ENCODE measurements around the gene LAGE3.
A peak's percentile ranks its signal among the peaks of the same experiment; 100 is the strongest.
"Not testable (repeated sequence)": the region's sequence is repeated elsewhere in the genome, so short reads cannot be mapped to it uniquely, and the experiment has no call there.

Gene LAGE3

GRCh38 chrX:154501423-154501822 is 22.3 kb upstream of the LAGE3 start:
- not testable (repeated sequence) for DNase-seq

GRCh38 chrX:154496591-154497137 is 17.6 kb upstream of the LAGE3 start:
- not testable (repeated sequence) for DNase-seq

- DNase-seq: no peak
Observed at GRCh38 chrX:154495472-154495922, 16.4 kb upstream of the LAGE3 start.

DNA sequence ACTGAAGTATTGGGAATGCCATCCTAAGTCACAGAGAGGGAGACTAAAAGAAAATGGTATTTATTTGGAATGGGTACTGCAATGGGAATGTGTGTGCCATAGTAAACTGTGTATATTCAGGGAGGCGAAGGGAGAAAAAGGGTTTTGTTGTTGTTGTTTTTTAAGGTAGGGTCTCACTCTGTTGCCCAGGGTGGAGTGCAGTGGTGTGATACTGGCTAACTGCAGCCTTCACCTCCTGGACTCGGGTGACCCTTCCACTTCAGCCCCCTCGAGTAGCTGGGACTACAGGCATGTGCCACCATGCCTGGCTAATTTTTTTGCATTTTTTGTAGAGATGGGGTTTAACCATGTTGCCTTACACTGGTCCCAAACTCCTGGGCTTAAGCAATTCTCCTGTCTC is 15.6 kb upstream of the LAGE3 start:
- DNase-seq: no peak

DNA sequence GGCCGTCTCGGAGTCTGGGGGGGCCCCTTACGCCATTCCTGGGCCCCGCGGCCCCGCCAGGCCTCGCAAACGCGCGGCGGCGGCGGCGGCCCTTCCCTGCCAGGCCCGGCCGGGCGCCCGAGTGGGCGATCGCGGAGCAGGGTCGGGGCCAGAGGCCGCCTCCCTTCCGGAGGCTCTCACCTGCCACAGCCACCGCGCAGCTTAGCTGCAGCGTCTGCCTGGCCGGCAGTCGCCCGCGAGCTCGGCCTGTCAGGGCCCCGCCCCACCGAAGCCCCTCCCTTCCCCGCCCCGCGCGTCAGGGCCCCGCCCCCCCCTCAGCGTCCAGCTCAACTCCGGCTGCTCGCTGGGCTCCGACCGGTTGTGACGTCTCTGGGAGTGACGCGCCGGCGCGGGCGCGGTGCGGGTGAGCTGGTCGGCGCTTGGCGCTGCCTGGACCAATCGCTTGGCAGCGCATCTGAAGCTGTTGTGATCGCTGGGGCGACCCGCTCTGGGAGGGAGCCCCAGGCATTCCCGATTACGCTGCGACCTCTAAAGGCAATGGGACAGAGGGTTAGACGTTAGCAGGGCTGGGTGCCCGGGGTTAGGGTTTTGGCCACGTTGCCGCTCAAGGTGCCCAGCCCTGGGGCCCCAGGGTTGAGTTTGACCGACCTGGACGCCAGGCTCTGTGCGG is 11.5 kb upstream of the LAGE3 start, which contains the start of gene SLC10A3:
TSS of gene SLC10A3 (minus strand) at position 216 of the 670 bp plus-strand sequence. CDS start 1,689 bp downstream, outside the sequence.
- DNase-seq: peak; percentile 92

GRCh38 chrX:154490021-154490413 is 10.9 kb upstream of the LAGE3 start:
- DNase-seq: peak; percentile 68

DNA sequence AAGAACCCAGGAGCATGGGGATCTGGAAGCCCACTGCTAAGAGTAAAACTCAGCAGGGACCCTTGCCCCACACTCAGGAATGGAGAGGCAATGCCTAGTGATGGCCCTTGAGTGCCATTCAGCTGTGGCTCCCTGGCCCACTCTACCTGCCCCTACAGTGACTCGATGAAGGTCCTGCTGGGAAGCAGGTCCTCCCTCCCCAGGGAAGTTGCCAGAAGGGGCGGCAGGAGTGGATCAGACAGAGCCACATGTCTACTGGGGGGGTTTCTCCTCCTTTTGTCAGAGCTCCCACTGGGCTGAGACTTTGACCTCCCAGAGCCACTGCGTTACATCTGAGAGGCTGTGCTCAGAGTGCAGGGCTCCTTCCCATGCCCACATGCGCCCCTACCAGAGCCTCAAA is 10.1 kb upstream of the LAGE3 start:
- DNase-seq: no peak

- DNase-seq: no peak
Observed at GRCh38 chrX:154488336-154489075, 9.4 kb upstream of the LAGE3 start.

- no peak for DNase-seq
Observed at GRCh38 chrX:154487518-154488290, 8.6 kb upstream of the LAGE3 start.

- peak; percentile 64 for DNase-seq
Observed at GRCh38 chrX:154486396-154487207, 7.5 kb upstream of the LAGE3 start, which contains the start of gene UBL4A. Gene UBL4A, minus strand, starts transcription at chrX:154486615. Its CDS starts 31 bp downstream, at chrX:154486584.

DNA sequence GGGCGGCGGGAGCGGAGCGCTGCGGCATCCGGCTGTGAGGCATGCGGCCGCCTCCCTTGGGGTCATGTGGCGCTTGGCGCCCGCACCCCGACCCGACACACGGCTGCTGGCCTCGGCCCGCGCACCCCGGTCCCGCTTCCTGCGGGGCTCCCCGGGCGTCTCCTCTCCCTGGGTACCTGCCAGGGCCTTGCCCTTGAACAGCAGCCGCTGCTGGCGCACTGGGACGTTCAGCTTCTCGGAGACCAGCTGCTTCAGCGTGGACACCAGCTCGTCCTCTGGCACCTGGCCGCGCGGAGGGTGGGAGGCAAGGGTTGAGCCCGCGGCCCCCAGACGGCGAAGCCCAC is 6.9 kb upstream of the LAGE3 start:
- DNase-seq: peak; percentile 22

DNA sequence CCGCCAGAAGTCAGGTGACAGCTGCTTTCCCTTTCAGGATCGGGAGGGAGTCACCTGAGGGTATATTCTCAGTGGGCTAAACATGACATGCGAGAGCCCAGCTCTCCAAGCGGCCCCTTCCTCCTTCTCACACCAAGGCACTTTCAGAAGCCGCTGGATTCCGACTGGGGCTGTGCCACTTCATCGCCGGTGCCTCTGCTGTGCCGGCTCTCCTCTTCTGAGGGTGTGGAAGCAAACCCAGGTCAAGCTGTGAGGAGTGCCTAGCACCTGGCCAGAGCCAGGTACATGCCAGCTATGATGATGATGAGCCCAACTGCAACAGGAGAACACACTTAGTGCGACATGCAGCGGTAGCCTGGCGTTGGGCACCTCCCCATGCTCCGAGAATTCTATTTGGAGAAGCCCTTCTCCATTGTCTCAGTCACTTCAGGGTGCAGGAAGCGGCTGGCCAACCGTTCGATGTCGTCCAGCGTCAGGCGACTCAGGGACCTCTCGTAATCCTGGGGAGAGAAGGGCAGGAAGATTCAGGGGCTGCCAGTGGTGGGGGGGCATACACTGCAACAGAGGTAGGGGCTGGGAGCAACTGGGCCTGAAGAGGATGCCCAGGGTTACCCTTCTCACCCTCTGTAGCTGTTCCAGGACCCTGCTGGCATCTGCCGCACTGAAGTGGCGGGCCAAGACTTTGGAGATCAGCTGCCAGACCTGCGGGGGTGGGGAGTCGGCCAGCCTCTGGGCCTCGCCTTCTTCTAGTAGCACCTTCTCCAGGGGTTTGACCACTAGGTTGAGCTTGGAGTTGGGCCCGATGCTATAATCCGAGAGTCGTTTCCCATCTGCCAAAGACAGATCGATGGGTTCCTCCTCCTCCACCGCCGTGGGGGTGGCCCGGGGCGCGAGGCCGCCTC is 6.3 kb upstream of the LAGE3 start:
- DNase-seq: no peak

- DNase-seq: no peak
Observed at GRCh38 chrX:154484255-154485149, 5.4 kb upstream of the LAGE3 start.

- DNase-seq: no peak
Observed at GRCh38 chrX:154483325-154483724, 4.2 kb upstream of the LAGE3 start.

- no peak for DNase-seq
Observed at GRCh38 chrX:154482786-154483185, 3.7 kb upstream of the LAGE3 start.

GRCh38 chrX:154481911-154482601 is 3.0 kb upstream of the LAGE3 start:
- DNase-seq: no peak

DNA sequence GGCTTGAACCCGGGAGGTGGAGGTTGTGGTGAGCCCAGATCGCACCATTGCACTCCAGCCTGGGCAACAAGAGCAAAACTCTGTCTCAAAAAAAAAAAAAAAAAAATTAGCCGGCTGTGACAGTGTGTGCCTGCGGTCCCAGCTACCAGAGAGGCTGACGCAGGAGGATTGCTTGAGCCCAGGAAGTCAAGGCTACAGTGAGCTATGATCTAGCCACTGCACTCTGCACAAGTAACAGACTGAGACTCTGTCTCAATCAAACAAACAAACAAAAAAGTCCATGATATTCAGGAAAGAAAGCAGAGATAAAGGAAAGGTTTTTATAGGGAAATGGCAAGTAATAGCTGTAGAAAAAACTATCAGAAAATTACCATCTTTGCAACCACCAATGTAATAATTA is 2.1 kb upstream of the LAGE3 start:
- DNase-seq: no peak

- no peak for DNase-seq
Observed at GRCh38 chrX:154477891-154478477, 1.1 kb downstream of the LAGE3 start.

DNA sequence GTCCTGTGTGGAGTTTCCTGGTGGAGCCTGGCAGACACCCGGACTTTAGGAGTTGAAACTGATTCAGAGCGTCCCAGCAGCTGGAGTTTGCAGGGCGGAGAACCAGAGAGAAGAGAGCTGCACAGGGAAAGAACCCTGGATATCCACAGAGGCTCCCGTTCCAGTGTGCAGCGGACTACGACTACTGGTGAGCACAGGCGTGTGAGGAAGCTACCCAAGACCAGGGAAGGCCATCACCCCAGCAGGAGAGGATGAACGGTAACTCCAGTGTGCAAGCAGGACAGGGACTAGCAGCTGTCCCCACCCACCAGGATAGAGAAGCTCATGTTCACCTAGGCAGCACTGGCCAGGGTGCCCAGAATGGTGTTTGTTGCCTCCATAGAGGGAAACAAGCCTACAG is 2.3 kb downstream of the LAGE3 start:
- DNase-seq: no peak
